H1 (cell line): ENCODE measurements around the gene GPR39. TPM values are rescaled to one million over a fixed set of nuclear protein-coding genes. Genes with fewer than 3 reads are reported as not detected.

Experiments
- CTCF ChIA-PET: fragments of 300-600 bp; sonication (Branson Sonifier 250); formaldehyde crosslinking; loops from one replicate; lab custom pipeline; 2021; ENCODE audit not compliant: partially characterized antibody; lab: Charles Lee
- POLR2A ChIA-PET: fragments of 300-600 bp; sonication (Branson Sonifier 250); formaldehyde crosslinking; loops from one replicate; lab custom pipeline; 2021; ENCODE audit warnings: inconsistent platforms; ENCODE audit not compliant: partially characterized antibody; lab: Charles Lee
- DNase-seq, 2 experiments: peaks; one replicate each; pipeline versions ENCODE4 v3.0.0 to v3.0.0-alpha.2; 2010 to 2022; ENCODE audit warnings: low spot score in 2 of 2, low read depth in 1 of 2, mixed read lengths in 1 of 2
- FAIRE-seq: peaks from 2 replicates; lab custom pipeline; 2011; peaks lifted over from hg19 to GRCh38; lab: Jason Lieb, UNC
- H2AFZ ChIP-seq: 2 replicates; pipeline ENCODE4 v1.8.1; 2012; ENCODE audit warnings: low read length, inconsistent platforms
- H2AK5ac ChIP-seq: 2 replicates; pipeline ENCODE4 v1.6.1; 2013; ENCODE audit warnings: low read depth, low read length
- H2BK120ac ChIP-seq: replicated peaks from 2 replicates; pipeline ENCODE3; 2013; ENCODE audit warnings: low read depth, low read length, inconsistent platforms
- H2BK12ac ChIP-seq: 2 replicates; pipeline ENCODE4 v1.6.1; 2013; ENCODE audit warnings: low read depth, low read length
- H2BK15ac ChIP-seq: 2 replicates; pipeline ENCODE4 v1.6.1; 2013; ENCODE audit warnings: low read length
- H2BK20ac ChIP-seq: 2 replicates; pipeline ENCODE4 v1.6.1; 2013; ENCODE audit warnings: low read length
- H2BK5ac ChIP-seq: 2 replicates; pipeline ENCODE4 v1.6.1; 2013; ENCODE audit warnings: low read depth, low read length
- H3K14ac ChIP-seq: 2 replicates; pipeline ENCODE4 v1.6.1; 2013; ENCODE audit warnings: inconsistent platforms; ENCODE audit not compliant: insufficient read length
- H3K18ac ChIP-seq: 2 replicates; pipeline ENCODE4 v1.6.1; 2013; ENCODE audit warnings: low read length; ENCODE audit errors: extremely low read depth
- H3K23ac ChIP-seq: 2 replicates; pipeline ENCODE4 v1.6.1; 2013; ENCODE audit warnings: inconsistent platforms; ENCODE audit not compliant: insufficient read length
- H3K23me2 ChIP-seq: 2 replicates; pipeline ENCODE4 v1.6.1; 2013; ENCODE audit warnings: low read depth, low read length
- H3K27ac ChIP-seq: 2 replicates; pipeline ENCODE4 v1.6.1; 2011; ENCODE audit warnings: low read depth, low read length, inconsistent platforms
- H3K27me3 ChIP-seq, 4 experiments: replicated peaks in 1 of 4; 1 replicate in 1 of 4; 2 replicates in 3 of 4; pipeline versions ENCODE4 v1.6.1 to v1.8.1; 2011 to 2013; ENCODE audit warnings: low read length in 3 of 4, mild to moderate bottlenecking in 3 of 4, inconsistent platforms in 2 of 4, mixed read lengths in 2 of 4, moderate library complexity in 1 of 4; ENCODE audit not compliant: control insufficient read depth in 3 of 4, insufficient read depth in 3 of 4; ENCODE audit errors: extremely low read depth in 1 of 4
- H3K36me3 ChIP-seq, 4 experiments: 2 replicates each; pipeline versions ENCODE4 v1.6.1 to v1.8.1; 2011 to 2013; ENCODE audit warnings: mild to moderate bottlenecking in 4 of 4, low read length in 3 of 4, moderate library complexity in 2 of 4, control low read depth in 1 of 4, inconsistent platforms in 1 of 4; ENCODE audit not compliant: insufficient read depth in 4 of 4, control insufficient read depth in 2 of 4
- H3K4ac ChIP-seq: replicated peaks from 2 replicates; pipeline ENCODE3; 2013; ENCODE audit warnings: low read length, low read depth, mixed read lengths, inconsistent platforms; ENCODE audit not compliant: insufficient read length
- H3K4me1 ChIP-seq, 4 experiments: replicated peaks in 1 of 4; 1 replicate in 1 of 4; 2 replicates in 3 of 4; pipeline versions ENCODE4 v1.6.1 to v1.8.1; 2011 to 2013; ENCODE audit warnings: low read length in 3 of 4, inconsistent platforms in 2 of 4, mixed read lengths in 1 of 4; ENCODE audit not compliant: insufficient read depth in 4 of 4, control insufficient read depth in 3 of 4
- H3K4me2 ChIP-seq, 2 experiments: 2 replicates each; pipeline versions ENCODE4 v1.6.1 to v1.8.1; 2011 to 2013; ENCODE audit warnings: low read depth in 2 of 2, low read length in 2 of 2, control low read depth in 1 of 2, inconsistent platforms in 1 of 2, mild to moderate bottlenecking in 1 of 2; ENCODE audit not compliant: insufficient read depth in 1 of 2
- H3K4me3 ChIP-seq, 4 experiments: fragments of 200-600, 300-600 bp in 1 of 4; sonication (generic), shearing (Covaris generic), sonication (Bioruptor Twin) in 1 of 4; 2 replicates each; pipeline versions ENCODE4 v1.5.1 to v1.8.1; 2011 to 2016; ENCODE audit warnings: low read length in 4 of 4, low read depth in 3 of 4, control low read depth in 2 of 4, inconsistent platforms in 2 of 4, mild to moderate bottlenecking in 2 of 4, mixed read lengths in 1 of 4, moderate library complexity in 1 of 4; ENCODE audit not compliant: insufficient read depth in 2 of 4; ENCODE audit errors: extremely low read depth in 1 of 4
- H3K56ac ChIP-seq: replicated peaks from 2 replicates; pipeline ENCODE3; 2013; ENCODE audit warnings: low read depth, mild to moderate bottlenecking, mixed read lengths, low read length, inconsistent platforms; ENCODE audit not compliant: insufficient read length
- H3K79me1 ChIP-seq: 2 replicates; pipeline ENCODE4 v1.6.1; 2013; ENCODE audit warnings: low read depth, low read length, control low read depth
- H3K79me2 ChIP-seq, 2 experiments: 2 replicates each; pipeline versions ENCODE4 v1.6.1 to v1.8.1; 2012 to 2013; ENCODE audit warnings: low read length in 2 of 2, mild to moderate bottlenecking in 2 of 2, inconsistent platforms in 1 of 2; ENCODE audit not compliant: insufficient read depth in 2 of 2, control insufficient read depth in 1 of 2
- H3K9ac ChIP-seq, 4 experiments: replicated peaks in 1 of 4; 1 replicate in 1 of 4; 2 replicates in 3 of 4; pipeline versions ENCODE4 v1.6.1 to v1.8.1; 2011 to 2013; ENCODE audit warnings: low read depth in 3 of 4, low read length in 3 of 4, control low read depth in 2 of 4, mild to moderate bottlenecking in 2 of 4, moderate library complexity in 2 of 4, inconsistent platforms in 1 of 4; ENCODE audit errors: extremely low read depth in 1 of 4
- H3K9me3 ChIP-seq, 2 experiments: 2 replicates each; pipeline versions ENCODE4 v1.6.1 to v1.8.1; 2012 to 2013; ENCODE audit warnings: mild to moderate bottlenecking in 2 of 2, moderate library complexity in 2 of 2, control low read depth in 1 of 2, inconsistent platforms in 1 of 2, low read depth in 1 of 2, low read length in 1 of 2, mixed read lengths in 1 of 2; ENCODE audit not compliant: insufficient read depth in 2 of 2
- H4K20me1 ChIP-seq, 2 experiments: replicated peaks in 1 of 2; 2 replicates each; pipeline versions ENCODE3 to v1.8.1; 2011 to 2013; ENCODE audit warnings: inconsistent platforms in 2 of 2, low read length in 2 of 2, mild to moderate bottlenecking in 1 of 2; ENCODE audit not compliant: insufficient read depth in 2 of 2, control insufficient read depth in 1 of 2
- H4K5ac ChIP-seq: 2 replicates; pipeline ENCODE4 v1.6.1; 2013; ENCODE audit warnings: low read length, low read depth, mixed read lengths, inconsistent platforms; ENCODE audit not compliant: insufficient read length
- H4K8ac ChIP-seq: 2 replicates; pipeline ENCODE4 v1.8.0; 2013; ENCODE audit warnings: mild to moderate bottlenecking, moderate library complexity, low read length, inconsistent platforms; ENCODE audit not compliant: insufficient read depth; ENCODE audit errors: extremely low read depth
- H4K91ac ChIP-seq: replicated peaks from 2 replicates; pipeline ENCODE3; 2013; ENCODE audit warnings: low read length, mixed read lengths, inconsistent platforms; ENCODE audit not compliant: insufficient read length
- CTCF ChIP-seq, 3 experiments: IDR thresholded peaks; 1 replicate in 2 of 3; 2 replicates in 1 of 3; pipeline versions ENCODE4 v1.5.1 to v1.6.1; 2011; ENCODE audit warnings: low read length in 3 of 3, mild to moderate bottlenecking in 3 of 3, inconsistent platforms in 2 of 3, low read depth in 1 of 3, moderate library complexity in 1 of 3; ENCODE audit not compliant: insufficient read depth in 1 of 3; ENCODE audit errors: control extremely low read depth in 1 of 3
- NRF1 ChIP-seq: IDR thresholded peaks from 2 replicates; pipeline ENCODE4 v1.6.1; 2011; ENCODE audit warnings: mild to moderate bottlenecking, low read depth, low read length, improper control_type of control experiment
- SIN3A ChIP-seq, 2 experiments: IDR thresholded peaks in 1 of 2; conservative IDR thresholded peaks in 1 of 2; 2 replicates each; pipeline ENCODE4 v1.6.1; 2011 to 2012; ENCODE audit warnings: low read length in 2 of 2, improper control_type of control experiment in 1 of 2, low read depth in 1 of 2, mild to moderate bottlenecking in 1 of 2
- SP1 ChIP-seq: IDR thresholded peaks from 2 replicates; pipeline ENCODE4 v1.6.1; 2011; ENCODE audit warnings: low read depth, low read length
- SP4 ChIP-seq: IDR thresholded peaks from 2 replicates; pipeline ENCODE4 v1.6.1; 2012; ENCODE audit warnings: low read length, inconsistent platforms
- SRF ChIP-seq: IDR thresholded peaks from 2 replicates; pipeline ENCODE4 v1.6.1; 2011; ENCODE audit warnings: mild to moderate bottlenecking, low read depth, low read length, moderate library complexity
- TCF12 ChIP-seq: IDR thresholded peaks from 2 replicates; pipeline ENCODE4 v1.6.1; 2011; ENCODE audit warnings: low read depth, mild to moderate bottlenecking, low read length
- TEAD4 ChIP-seq: IDR thresholded peaks from 2 replicates; pipeline ENCODE4 v1.6.1; 2012; ENCODE audit warnings: low read depth, low read length, inconsistent platforms, mixed read lengths
- USF2 ChIP-seq: IDR thresholded peaks from 2 replicates; pipeline ENCODE4 v1.6.1; 2011; ENCODE audit warnings: low read length, improper control_type of control experiment
- WGBS, 2 experiments: shearing (Covaris generic) in 1 of 2; methylation state at CpG; one replicate each; pipeline versions ENCODE4 v1.1.6 to v1.1.7; 2013 to 2015; ENCODE audit warnings: low lambda C conversion rate in 2 of 2, mixed read lengths in 2 of 2, inconsistent platforms in 1 of 2, low coverage in 1 of 2, missing lambda C conversion rate in 1 of 2; ENCODE audit not compliant: insufficient replicate concordance in 2 of 2, insufficient coverage in 1 of 2, insufficient read length in 1 of 2; ENCODE audit errors: extremely low coverage in 1 of 2, missing lambda C conversion rate in 1 of 2; 5-methylcytosine and 5-hydroxymethylcytosine counted together
- polyA plus RNA-seq, 7 experiments: library from polyadenylated mRNA; depleted of rRNA in 3 of 7; stranded (reverse) in 5 of 7; unstranded in 2 of 7; fragments of >200 nt in 5 of 7; fragments of 200-250 nt in 2 of 7; gene quantifications; 1 replicate in 5 of 7; 2 replicates in 1 of 7; 4 replicates in 1 of 7; pipeline versions ENCODE4 v1.2.1 to v1.2.3, GENCODE V29; 2011 to 2013; ENCODE audit warnings: missing spikeins in 2 of 7, mixed read lengths in 2 of 7
- total RNA-seq: library from RNA; stranded (reverse); fragmentation: NEBNext Ultra II Directional; extraction: Animal tissue kit (Norgen Biotek cat#: 25700); gene quantifications from 2 replicates; pipeline ENCODE4 v1.2.1, GENCODE V29; 2021

Gene GPR39
- total and polyA plus RNA-seq, 2 of the 8 experiments (the other 6 are each of a cell fraction or from before 2014, with no cell fraction given): 0.63 to 2.7 TPM

GRCh38 chr2:132392221-132392620 lies 24.4 kb upstream of the GPR39 start:
- no peak overlapping the region for H3K14ac ChIP-seq
- H3K4me3 ChIP-seq: no peak overlapping the region
- peaks cover 7% of the 10 kb centered on the region; the same call in 1 of the 2 replicates for H3K23me2 ChIP-seq
- H4K91ac ChIP-seq: no peak overlapping the region
- ChIA-PET CTCF (no interaction called here), POLR2A (interaction anchor here (1.0 kb wide), 1 partner anchor 25 kb away, joined by 3 read pairs; the partner anchor contains the start of gene GPR39)
- no peak overlapping the region for H3K56ac ChIP-seq
- H3K79me1 ChIP-seq: no peaks in the 10 kb centered on the region
- H2AK5ac ChIP-seq: no peak overlapping the region
- H2AFZ ChIP-seq: no peak overlapping the region
- H3K23ac ChIP-seq: no peak overlapping the region
- peak overlapping the region in 1 of 2 experiments; percentile 45; a peak in 1 of 4 replicates for H3K4me2 ChIP-seq
- H2BK12ac ChIP-seq: no peak overlapping the region
- WGBS, 2 experiments: 28% methylated on average over 2 of the region's 2 CpGs; no CpG with 5 or more reads in 1 of the 2 experiments
- no peaks in the 10 kb centered on the region for H4K20me1 ChIP-seq
- H3K4me1 ChIP-seq: peaks cover 3 to 9% (median 4%) of the 10 kb centered on the region in 4 experiments; a peak in 6 of 7 replicates
- H4K5ac ChIP-seq: no peak overlapping the region
- no peaks in the 10 kb centered on the region for H3K27me3 ChIP-seq
- FAIRE-seq (peak; percentile 7), DNase-seq (peak in 1 of 2 experiments; percentile 17)
- no peaks in the 10 kb centered on the region for H3K79me2 ChIP-seq
- H4K8ac ChIP-seq: no peak overlapping the region
- no peak overlapping the region for H3K27ac ChIP-seq
- H3K4ac ChIP-seq: no peak overlapping the region
- H2BK120ac ChIP-seq: no peak overlapping the region
- H2BK20ac ChIP-seq: no peak overlapping the region
- H3K18ac ChIP-seq: no peak overlapping the region
- H2BK5ac ChIP-seq: peak overlapping the region; percentile 35; the same call in 1 of the 2 replicates
- no peak overlapping the region for H3K9ac ChIP-seq
- H3K36me3 ChIP-seq: no peaks in the 10 kb centered on the region
- no peak overlapping the region for H2BK15ac ChIP-seq
- no peaks in the 10 kb centered on the region for H3K9me3 ChIP-seq
- peak; percentile 76 for TF ChIP-seq USF2
- no peak for TF ChIP-seq SRF
- TF ChIP-seq SP4: no peak
- TF ChIP-seq SIN3A (conservative IDR thresholded peaks at IDR 0.05 in 1 of 2, IDR thresholded peaks at IDR 0.05 in 1 of 2; ENCODE audit: low read depth in 1 of 2, low read length in 2 of 2): no peak
- TF ChIP-seq NRF1: no peak
- no peak for TF ChIP-seq CTCF (IDR thresholded peaks at IDR 0.05; ENCODE audit: control extremely low read depth in 1 of 3, insufficient read depth in 1 of 3, low read depth in 1 of 3, low read length in 3 of 3)
- 0 out of 2 replicates have a peak, but pooled peaks have one; percentile 15 for TF ChIP-seq SP1
- no peak for TF ChIP-seq TCF12
- peak; percentile 94 for TF ChIP-seq TEAD4
